ENCODE data around the gene CCSER1.

CCSER1 gene

DNA sequence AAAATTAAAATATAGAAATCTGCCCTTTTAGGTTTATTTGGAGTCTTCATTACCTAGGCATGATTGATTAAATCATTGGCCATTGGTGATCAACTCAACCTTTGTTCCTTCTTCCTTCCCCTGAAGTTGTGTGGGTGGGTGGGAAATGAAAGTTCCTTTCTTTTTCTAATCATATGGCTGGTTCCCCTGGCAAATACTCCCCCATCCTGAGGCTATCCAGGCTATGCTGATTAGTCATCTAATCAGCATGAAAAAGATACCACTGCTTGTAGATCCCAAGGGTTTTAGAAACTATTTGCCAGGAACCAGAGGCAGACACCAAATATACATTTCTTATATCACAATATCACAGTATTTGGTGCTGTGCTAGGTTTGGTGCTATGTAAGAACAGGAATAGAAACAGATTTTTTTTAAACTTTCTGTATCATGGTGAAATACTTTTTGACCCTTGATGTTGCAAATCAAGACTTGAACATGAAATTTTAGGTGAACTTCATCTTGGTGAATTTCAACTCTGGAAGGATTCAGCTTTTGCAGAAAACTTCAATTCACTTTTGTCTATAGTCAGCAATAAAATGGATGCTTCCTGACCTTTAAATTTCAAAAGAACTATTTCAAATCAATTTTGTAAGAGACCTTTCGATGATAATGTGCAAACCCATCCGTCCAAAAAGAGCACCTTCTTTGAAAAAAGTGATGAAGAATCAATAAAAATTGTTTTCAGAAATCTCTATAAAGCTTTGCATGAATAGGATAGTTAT, 71.1 kb downstream of the CCSER1 start:
- DNase-seq (ENCODE audit: low spot score) = no peak

DNA sequence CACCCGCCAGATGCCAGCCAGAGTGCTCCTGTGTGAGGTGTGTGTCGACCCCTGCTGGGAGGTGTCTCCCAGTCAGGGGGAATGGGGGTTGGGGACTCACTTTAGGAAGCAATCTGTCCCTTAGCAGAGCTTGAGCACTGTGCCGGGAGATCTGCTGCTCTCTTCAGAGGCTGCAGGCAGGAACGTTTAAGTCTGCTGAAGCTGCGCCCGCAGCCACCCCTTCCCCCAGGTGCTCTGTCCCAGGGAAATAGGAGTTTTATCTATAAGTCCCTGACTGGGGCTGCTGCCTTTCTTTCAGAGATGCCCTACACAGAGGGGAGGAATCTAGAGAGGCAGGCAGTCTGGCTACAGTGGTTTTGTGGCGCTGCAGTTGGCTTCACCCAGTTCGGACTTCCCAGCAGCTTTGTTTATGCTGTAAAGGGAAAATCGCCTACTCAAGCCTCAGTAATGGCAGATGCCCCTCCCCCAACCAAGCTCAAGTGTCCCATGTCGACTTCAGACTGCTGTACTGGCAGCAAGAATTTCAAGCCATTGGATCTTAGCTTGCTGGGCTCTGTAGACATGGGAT, 80.8 kb downstream of the CCSER1 start:
- DNase-seq (ENCODE audit: low spot score) = no peak

DNA sequence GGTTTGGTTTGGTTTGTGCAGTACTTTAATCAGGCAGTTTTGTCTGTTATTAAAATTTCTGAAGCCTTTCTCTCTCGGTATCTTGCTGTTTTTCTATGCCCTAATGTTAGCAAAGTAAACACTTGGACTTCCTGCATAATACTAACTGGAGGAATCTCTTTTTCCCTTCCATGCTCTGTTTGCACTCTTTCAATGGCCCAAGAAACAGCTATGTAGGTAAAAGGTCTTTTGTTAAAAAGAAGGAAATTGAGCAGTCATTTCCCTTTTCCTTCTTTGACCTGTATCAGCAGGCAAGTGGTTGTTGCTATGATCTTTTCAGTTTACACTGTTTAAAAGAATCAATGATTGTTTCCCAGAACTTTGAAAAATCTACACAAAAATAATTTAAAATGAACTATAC, 82.7 kb downstream of the CCSER1 start:
- no peak for DNase-seq (ENCODE audit: low spot score)

DNA sequence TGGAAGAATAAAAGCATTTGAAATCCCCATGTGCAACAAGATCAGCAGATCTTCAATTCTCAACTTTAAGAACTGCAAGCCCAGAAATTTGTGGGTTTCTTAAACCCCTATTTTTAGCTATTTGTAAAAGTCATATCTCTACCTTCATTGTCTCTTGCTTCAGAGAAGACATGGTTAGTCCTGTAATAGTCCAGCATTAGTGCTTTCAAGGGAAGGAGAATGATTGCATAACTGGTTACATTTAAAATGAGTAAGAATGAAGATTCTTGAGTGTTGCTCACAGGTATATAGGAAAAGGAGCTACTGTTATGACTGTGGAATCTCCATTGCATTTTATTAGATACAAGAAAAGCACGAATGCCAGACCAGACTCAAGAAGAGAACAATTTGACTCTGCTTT, 84.0 kb downstream of the CCSER1 start:
- DNase-seq (ENCODE audit: low spot score) = no peak

DNA sequence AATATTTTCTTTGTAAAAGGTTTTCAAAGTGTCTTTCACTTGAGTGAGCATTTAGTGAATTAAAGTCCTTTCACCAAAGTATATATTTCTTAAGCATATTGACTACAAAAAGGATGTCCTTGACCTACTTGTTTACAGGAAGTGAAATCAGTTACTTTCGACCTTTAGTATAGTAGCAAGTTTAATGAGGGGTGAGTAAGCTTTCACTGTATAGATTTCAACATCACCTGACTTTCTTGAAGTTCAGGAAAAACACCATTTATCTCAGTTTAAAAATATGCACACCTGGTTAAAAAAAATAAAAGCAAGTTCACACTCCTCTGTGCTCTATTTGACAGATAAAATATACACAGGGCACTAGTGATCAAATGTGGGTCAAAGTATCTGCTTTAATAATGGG, 88.1 kb downstream of the CCSER1 start:
- no peak for DNase-seq (ENCODE audit: low spot score)

DNA sequence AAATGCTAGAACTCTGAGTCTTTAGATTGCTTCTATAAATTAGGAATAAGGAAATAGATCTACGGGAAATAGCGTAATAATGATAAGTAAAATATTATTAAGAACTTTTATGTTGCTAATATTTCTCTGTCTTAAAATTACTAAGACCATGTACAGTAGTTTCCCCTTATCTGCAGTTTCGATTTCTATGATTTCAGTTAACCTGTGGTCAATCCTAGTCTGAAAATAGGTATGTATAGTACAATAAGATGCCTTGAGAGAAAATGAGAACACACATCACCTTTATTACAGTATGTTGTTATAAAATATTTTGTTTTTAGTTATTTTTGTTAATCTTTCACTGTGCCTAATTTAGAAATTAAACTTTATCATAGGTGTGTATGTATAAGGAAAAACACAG, 92.6 kb downstream of the CCSER1 start:
- DNase-seq (ENCODE audit: low spot score) = no peak

DNA sequence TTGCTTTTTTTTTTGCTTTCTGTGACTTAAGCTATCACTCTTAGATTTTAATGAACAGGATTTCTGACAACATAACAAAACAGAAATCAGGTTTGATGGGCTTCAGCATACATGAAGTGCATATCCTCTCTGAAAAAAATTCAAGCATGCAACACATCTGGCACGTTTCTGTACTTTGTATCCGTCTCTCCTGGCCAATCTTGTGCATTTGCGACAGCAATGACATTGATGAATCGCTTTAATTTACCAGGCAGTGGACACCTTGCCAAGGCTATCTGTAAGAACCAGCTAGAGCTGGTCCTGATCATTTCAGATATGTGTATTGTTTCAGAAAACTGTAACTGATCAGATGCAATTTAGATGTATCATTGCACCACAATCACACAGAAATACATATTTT, 93.3 kb downstream of the CCSER1 start:
- DNase-seq (ENCODE audit: low spot score) = no peak

DNA sequence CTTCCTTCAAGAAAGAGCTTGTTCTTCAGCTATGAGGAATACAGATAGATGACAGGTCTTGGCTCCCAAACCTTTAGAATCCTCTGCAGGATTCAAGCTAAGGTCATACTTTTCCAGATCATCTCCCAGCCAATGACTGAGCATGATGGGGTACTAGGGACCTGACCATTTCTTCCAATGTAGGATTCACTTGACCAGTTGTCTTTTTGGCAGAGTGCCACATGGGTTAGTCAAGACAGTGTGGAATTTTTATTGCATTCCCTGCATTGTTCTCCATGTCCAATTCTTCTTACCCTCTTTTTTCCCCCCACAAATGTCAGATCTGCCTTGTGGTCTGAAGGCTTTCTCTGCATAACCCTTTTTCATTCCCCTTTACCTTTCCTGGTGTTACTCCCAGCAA, 99.5 kb downstream of the CCSER1 start:
- DNase-seq (ENCODE audit: low spot score) = no peak

DNA sequence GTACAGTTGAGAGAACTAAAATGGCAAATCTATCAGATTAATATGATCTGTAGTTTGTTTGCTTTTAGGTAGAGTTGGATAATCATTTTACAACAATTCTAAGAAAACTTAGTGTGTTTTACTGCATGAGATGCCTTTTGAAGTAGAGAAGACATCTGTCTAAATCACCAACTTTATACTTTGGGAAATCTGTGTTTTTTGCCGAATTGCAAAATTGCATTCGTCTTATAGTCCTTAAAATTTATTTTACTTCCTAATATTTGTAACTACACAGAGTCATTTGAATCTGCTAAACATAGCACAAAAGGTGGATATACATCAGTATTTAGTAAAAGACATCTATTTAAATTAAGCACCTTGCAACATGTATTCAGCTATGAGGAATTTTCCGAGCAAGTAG, 100.0 kb downstream of the CCSER1 start:
- DNase-seq (ENCODE audit: low spot score) = no peak

DNA sequence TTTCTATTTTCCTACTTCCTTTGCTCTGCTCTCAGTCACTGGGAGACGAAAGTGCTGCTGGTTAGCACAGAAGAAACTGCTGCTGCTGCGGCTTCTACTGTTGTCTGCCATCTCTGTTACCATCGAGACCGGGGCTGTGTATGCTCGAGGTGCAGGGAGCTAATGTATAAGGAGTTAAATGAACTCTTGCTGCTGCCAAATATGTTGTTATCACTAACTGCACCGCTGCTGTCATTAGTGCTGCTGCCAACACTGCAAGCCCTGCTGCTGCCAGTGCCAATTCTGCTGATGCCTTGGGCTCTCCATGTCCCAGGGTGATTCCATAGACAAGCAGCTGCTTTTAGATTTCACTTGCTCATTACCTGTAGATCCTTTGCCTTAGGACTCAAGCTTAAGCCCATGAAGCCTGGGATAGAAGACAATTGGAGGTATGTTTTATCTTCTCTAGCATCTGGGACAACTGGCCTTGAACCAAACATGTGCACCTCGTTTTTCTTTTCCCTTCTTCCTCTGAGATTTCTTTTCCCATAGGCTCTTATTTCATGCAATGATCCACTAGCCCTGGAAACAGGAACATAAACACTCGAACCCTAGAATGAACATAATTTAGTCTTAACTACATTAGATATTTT, 107.8 kb downstream of the CCSER1 start:
- DNase-seq (ENCODE audit: low spot score) = no peak

DNA sequence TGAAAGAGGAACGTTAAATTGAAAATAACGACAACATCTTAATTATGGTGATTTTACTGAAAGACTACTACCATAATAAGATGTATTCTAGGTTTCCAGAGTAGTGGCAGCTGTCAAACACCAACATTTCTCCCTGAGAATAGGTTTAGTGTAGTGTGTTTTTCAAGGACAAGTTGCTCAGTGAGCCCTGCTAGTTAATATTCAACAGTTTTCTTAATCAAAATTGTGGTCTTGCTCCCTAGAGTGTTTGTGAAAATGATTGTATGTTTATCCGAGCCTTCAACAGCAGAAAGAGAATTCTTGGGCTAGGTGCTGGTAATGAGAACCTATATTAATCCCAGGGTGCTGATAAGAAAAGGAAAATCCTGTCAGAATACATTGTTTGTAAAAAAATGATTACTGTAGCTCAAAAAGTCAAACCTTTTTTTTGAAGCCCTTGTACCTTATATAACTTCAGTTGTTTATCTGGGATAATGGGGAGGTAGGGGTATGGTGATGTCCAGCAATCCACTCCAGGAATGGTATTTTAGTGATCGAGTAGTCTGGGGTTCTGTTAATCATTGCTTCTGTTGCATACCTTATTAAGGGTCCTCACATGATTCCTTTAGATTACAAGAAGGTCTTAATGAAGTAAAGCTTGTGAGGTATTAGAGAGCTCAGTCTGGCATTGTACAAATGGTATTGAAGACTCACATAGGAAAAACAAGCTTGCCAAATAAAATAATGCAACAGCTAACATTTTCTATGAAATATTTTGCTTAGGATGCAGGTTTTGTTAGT, 110.7 kb downstream of the CCSER1 start:
- no peak for DNase-seq (ENCODE audit: low spot score)

DNA sequence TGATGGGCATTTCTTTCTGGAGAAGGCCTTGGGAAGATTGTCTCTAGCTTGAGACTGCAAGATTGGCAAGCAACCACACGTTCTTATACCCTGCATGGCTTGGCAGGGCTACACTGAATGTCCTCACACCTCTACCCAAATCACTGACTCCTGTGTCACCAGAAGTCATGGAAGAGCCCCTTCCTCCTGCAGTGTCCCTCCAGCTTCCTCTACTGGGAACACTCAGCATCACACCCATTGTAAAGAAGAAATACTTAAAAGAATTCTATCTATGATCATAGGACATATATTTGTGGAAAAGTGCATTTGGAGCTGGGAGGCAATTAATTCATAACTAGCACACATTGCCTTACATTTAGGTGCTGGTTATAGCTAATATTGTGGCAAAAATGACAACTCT, 113.1 kb downstream of the CCSER1 start:
- no peak for DNase-seq (ENCODE audit: low spot score)

DNA sequence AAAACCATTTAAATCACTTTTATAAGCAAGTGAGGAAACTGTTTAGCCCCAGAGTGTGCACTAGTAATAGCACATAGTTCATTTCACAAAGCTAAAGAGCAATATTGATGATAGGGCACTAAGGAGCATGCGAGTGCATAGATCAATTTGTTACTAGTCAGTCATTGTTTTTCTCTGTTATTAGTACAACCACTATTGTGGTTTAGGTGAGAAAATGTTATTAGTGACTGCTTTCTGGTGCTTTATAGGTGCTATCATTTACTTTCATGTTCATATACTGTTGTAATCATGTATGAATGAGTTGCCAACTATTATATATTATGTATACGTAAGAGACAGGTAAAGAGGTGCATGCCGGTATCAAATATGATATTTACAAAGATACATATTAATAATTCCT, 113.8 kb downstream of the CCSER1 start:
- no peak for DNase-seq (ENCODE audit: low spot score)

DNA sequence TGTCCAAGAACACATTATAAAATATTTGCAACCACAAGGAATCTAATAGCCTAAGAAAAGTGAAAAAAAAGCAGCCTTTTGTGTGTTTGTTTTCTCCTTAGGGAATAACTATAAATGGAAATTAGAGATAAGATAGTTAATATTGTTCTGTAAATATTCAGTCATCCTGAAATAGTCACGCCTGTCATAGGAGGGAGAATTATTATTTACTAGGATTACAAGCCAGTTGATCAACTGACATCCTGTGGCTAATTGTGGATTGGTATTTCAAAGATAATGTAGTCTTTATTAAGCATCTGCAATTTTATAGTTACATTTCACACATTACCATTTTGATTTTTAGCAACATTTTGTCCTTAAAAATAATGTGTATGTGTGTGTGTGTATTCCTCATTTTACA, 118.6 kb downstream of the CCSER1 start:
- no peak for DNase-seq (ENCODE audit: low spot score)

DNA sequence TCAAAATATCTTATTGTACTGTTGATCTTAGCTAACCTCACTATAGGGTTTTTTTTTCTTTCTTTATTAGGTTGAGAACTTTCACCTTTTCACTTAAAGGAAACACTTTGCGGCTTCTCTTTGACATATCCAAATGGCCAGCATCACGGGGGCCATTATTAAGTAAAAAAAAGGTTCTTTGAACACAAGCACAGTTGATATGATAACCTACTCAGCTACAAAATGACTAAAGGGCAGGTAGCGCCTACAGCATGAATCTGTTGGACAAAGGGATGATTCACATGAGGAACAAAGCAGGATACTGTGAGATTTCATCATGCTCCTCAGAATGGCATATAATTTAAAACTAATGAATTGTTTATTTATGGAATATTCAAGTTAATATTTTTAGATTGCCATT, 119.6 kb downstream of the CCSER1 start:
- no peak for DNase-seq (ENCODE audit: low spot score)

DNA sequence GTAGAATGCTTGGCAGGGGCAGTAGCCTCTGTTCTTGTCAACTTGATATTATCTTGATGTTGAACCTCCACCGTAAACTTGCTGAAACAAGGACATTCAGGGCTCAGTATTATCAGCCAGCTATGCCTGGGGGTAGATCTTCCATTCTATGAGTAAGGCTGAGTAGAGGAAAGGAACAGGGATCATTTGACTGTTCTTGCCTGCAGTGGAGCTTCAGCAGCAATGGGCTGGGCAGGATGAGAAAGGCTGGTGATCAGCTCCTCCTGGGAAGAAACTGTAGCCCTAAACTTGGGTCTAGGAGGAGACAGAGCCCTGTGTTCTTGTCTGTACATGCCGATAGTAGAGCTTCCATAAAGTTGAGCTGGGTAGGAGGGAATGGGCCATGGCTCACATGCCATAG, 127.2 kb downstream of the CCSER1 start:
- no peak for DNase-seq (ENCODE audit: low spot score)

DNA sequence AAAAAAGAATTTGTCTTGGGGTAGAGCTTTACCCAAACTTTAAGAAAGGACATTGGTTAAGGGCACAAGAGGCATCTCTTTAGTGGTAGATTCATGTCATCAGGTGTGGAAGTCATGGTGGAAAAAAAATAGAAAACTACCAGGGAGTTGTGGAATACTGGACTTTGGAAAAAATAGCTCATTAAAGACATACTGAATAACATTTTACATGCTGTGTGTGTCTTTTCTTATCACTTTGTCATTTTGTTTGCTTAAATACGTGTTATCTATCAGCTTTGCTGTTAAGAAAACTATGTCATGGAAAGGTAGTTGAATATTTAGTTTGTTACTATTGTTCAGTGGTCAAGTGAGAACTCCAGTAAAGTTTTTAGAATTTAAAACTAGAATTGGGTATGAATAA, 147.0 kb downstream of the CCSER1 start:
- no peak for DNase-seq (ENCODE audit: low spot score)

DNA sequence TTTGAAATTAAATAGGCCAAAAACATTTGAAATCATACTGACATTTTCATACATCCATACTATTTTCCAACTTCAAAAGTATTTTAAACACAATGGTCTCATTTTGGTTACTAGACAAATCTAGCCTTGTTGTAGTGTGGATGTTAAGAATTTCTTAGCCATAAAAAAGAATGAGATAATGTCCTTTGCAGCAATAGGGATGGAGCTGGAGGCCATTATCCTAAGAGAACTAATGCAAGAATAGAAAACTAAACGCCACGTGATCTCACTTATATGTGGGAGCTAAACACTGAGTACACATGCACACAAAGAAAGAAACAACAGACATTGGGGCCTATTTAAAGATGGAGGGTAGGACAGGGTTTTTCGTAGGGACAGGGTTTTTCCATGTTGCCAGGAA, 153.8 kb downstream of the CCSER1 start:
- DNase-seq (ENCODE audit: low spot score) = no peak

DNA sequence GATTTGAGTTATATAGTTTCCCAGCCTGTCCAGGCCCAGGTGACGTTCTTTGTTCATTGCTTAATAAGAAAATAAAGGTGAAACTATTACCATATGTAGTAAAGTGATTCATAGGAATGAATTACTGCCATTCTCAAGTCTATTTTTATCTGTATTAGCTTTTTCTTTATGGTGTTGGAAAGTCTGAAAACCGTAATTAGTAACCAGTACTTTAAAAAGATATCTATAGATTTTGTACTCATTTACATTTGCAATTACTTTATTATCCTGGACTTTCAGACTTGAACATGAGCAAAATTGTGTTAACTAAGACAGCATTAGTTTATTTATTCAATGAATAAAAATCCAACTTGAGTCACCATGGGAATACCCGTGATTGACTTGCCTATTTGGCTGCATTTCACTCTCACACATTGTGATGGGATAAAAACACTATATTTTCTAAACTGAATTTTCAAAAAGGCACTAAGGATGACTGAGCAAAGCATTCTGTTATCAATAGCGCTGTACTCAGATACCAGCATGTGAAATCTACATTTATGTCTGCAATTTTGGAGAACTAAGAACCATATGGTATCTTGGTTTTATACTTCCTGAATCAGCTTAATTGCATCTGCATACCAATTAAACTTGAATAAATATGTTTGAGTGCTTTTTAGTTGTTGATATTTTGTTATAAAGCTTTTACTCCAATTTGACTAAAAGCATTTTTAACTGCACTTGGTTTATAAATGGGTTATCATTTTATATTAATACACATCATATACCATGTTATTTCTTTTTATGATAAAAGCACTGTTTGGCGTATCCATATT, 154.6 kb downstream of the CCSER1 start:
- no peak for DNase-seq (ENCODE audit: low spot score)

DNA sequence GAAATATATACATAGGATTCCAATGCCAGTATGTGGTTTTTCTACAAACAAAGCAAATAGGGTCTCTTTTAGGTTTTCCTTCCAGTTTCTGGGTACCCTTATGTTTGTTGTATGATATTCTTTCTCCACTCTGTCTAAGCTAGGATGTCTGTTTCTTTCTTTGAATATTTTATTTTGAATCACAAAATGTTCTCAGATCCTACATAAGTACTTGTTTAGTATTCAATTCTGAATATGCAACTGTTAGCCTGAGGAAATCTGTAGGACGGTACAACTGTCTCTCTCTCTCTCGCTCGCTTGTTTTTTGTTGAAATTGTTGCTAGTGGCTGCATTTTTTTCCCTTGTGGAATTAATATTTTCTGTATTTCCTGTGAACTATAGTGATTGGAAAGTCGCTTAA, 163.2 kb downstream of the CCSER1 start:
- DNase-seq (ENCODE audit: low spot score) = no peak

DNA sequence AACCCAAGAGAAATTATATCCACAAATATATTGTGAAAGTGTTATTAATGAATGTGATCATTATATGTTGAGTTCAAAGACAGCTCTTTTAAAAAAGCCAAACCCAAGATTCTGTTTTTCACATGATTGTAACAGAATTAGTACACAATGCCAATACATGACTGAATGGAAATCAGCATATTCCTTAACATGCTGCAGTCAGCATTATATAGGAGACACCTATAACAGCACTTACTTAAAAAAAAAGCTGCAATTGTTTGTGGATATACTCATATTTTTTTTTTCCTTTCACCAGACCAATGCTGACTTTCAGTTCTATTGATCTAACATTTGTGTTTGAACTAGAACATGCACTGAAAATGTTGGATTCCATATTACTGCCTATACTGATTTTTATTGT, 165.2 kb downstream of the CCSER1 start:
- DNase-seq (ENCODE audit: low spot score) = no peak

DNA sequence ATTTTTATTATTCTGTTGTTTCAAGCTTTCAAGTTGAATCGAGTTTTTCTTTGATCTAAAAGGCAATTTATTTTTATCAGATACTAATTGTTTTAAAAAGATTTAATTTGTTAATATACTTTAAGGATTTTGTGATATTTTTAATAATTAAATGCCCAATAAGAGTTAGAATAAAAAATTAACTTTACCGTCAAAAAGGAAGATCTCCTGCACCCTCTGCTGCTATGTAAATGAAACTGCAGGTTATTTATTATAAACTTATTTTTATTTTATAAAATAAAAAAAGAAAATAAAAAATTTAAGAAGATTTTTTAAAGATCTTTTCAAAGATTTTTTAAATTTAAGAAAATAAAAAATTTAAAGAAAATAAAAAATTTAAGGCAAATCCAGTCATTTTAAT, 166.1 kb downstream of the CCSER1 start:
- DNase-seq (ENCODE audit: low spot score) = no peak
